Measurements from ENCODE around the gene CDH18.

GRCh38 chr5:19554524-19554923, 433.5 kb downstream of the CDH18 start:
- TF ChIP-seq ARNTL (CRISPR knock-in tag; IDR thresholded peaks at IDR 0.05; ENCODE audit: borderline replicate concordance, low read depth) (no peak), BACH2 (CRISPR knock-in tag; IDR thresholded peaks at IDR 0.05; ENCODE audit: borderline replicate concordance) (no peak), TOX (CRISPR knock-in tag; IDR thresholded peaks at IDR 0.05; ENCODE audit: borderline replicate concordance) (no peak), ZNF70 (CRISPR knock-in tag; IDR thresholded peaks at IDR 0.05) (no peak), ZFP30 (CRISPR knock-in tag; IDR thresholded peaks at IDR 0.05) (no peak), ISL1 (CRISPR knock-in tag; IDR thresholded peaks at IDR 0.05) (no peak)
- TF ChIP-seq, protein P1, sequence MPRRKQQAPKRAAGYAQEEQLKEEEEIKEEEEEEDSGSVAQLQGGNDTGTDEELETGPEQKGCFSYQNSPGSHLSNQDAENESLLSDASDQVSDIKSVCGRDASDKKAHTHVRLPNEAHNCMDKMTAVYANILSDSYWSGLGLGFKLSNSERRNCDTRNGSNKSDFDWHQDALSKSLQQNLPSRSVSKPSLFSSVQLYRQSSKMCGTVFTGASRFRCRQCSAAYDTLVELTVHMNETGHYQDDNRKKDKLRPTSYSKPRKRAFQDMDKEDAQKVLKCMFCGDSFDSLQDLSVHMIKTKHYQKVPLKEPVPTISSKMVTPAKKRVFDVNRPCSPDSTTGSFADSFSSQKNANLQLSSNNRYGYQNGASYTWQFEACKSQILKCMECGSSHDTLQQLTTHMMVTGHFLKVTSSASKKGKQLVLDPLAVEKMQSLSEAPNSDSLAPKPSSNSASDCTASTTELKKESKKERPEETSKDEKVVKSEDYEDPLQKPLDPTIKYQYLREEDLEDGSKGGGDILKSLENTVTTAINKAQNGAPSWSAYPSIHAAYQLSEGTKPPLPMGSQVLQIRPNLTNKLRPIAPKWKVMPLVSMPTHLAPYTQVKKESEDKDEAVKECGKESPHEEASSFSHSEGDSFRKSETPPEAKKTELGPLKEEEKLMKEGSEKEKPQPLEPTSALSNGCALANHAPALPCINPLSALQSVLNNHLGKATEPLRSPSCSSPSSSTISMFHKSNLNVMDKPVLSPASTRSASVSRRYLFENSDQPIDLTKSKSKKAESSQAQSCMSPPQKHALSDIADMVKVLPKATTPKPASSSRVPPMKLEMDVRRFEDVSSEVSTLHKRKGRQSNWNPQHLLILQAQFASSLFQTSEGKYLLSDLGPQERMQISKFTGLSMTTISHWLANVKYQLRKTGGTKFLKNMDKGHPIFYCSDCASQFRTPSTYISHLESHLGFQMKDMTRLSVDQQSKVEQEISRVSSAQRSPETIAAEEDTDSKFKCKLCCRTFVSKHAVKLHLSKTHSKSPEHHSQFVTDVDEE (CRISPR knock-in tag; IDR thresholded peaks at IDR 0.05) = no peak
- TF ChIP-seq, protein P2, sequence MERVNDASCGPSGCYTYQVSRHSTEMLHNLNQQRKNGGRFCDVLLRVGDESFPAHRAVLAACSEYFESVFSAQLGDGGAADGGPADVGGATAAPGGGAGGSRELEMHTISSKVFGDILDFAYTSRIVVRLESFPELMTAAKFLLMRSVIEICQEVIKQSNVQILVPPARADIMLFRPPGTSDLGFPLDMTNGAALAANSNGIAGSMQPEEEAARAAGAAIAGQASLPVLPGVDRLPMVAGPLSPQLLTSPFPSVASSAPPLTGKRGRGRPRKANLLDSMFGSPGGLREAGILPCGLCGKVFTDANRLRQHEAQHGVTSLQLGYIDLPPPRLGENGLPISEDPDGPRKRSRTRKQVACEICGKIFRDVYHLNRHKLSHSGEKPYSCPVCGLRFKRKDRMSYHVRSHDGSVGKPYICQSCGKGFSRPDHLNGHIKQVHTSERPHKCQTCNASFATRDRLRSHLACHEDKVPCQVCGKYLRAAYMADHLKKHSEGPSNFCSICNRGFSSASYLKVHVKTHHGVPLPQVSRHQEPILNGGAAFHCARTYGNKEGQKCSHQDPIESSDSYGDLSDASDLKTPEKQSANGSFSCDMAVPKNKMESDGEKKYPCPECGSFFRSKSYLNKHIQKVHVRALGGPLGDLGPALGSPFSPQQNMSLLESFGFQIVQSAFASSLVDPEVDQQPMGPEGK (CRISPR knock-in tag; IDR thresholded peaks at IDR 0.05; ENCODE audit: borderline replicate concordance) = no peak

Data from SK-N-SH treated with all-trans-retinoic acid at 6 μM for 48 hours (cell line).